GM18868 (cell line): Measurements from ENCODE around the gene RFC5.
A peak's percentile ranks its signal among the peaks of the same experiment; 100 is the strongest.
"Not testable (repeated sequence)": the region's sequence is repeated elsewhere in the genome, so short reads cannot be mapped to it uniquely, and the experiment has no call there.

Experiments used
- ATAC-seq: cut with Tn5 transposase; IDR thresholded peaks from one replicate; pipeline ENCODE4 v1.9.1; 2021; ENCODE audit warnings: mild to moderate bottlenecking, moderate library complexity; ENCODE audit not compliant: unreplicated experiment

RFC5 gene

GRCh38 chr12:118016424-118017264, at the start of gene RFC5:
TSS of gene RFC5 (plus strand) at chr12:118016703. CDS start at chr12:118016828, 125 bp downstream.
- ATAC-seq, result peak; percentile 99

- ATAC-seq, result no peak
These were observed 49.5 kb upstream of the RFC5 start for GRCh38 chr12:117967043-117967442.

- no peak for ATAC-seq
These were observed 49.0 kb upstream of the RFC5 start for GRCh38 chr12:117967512-117967911.

GRCh38 chr12:117968151-117968789, 48.2 kb upstream of the RFC5 start:
- no peak for ATAC-seq

GRCh38 chr12:117968826-117969659, 47.5 kb upstream of the RFC5 start, which contains the start of gene KSR2:
TSS of gene KSR2 (minus strand) at chr12:117968990. CDS start at chr12:117968255, 735 bp downstream.
- ATAC-seq, result peak; percentile 83

GRCh38 chr12:117970334-117970733, 46.2 kb upstream of the RFC5 start:
- ATAC-seq, result no peak

GRCh38 chr12:117972301-117972700, 44.2 kb upstream of the RFC5 start:
- no peak for ATAC-seq

- ATAC-seq, result no peak
These were observed 41.5 kb upstream of the RFC5 start for GRCh38 chr12:117975006-117975405.

- no peak for ATAC-seq
These were observed 39.1 kb upstream of the RFC5 start for GRCh38 chr12:117977373-117977772.

- no peak for ATAC-seq
These were observed 35.9 kb upstream of the RFC5 start for GRCh38 chr12:117980616-117981015.

GRCh38 chr12:117981267-117981666, 35.2 kb upstream of the RFC5 start:
- no peak for ATAC-seq

- ATAC-seq, result no peak
These were observed 31.3 kb upstream of the RFC5 start for GRCh38 chr12:117985182-117985581.

GRCh38 chr12:117986705-117987469, 29.6 kb upstream of the RFC5 start:
- ATAC-seq, result no peak

GRCh38 chr12:117994551-117995438, 21.7 kb upstream of the RFC5 start:
- ATAC-seq, result no peak

GRCh38 chr12:117998719-117999118, 17.8 kb upstream of the RFC5 start:
- ATAC-seq, result no peak

GRCh38 chr12:117999806-118000205, 16.7 kb upstream of the RFC5 start:
- not testable (repeated sequence) for ATAC-seq

- no peak for ATAC-seq
These were observed 5.6 kb upstream of the RFC5 start for GRCh38 chr12:118010903-118011302.

- ATAC-seq, result no peak
These were observed 5.1 kb upstream of the RFC5 start for GRCh38 chr12:118011377-118011776.

- no peak for ATAC-seq
These were observed 4.5 kb upstream of the RFC5 start for GRCh38 chr12:118011961-118012360.

GRCh38 chr12:118013283-118013682, 3.2 kb upstream of the RFC5 start:
- ATAC-seq, result no peak
